Cardiac fibroblast (primary cell): ENCODE data around the gene TAF3.

Experiments used
- DNase-seq, 2 donors: peaks; one replicate each; pipeline versions ENCODE4 v3.0.0 to v3.0.0-alpha.2; 2010; ENCODE audit warnings: low read depth in 2 of 2
- H3K4me3 ChIP-seq, 2 donors: replicated peaks in 1 of 2; 1 replicate in 1 of 2; 2 replicates in 1 of 2; pipeline ENCODE4 v1.5.1; 2011; ENCODE audit warnings: low read depth in 2 of 2, low read length in 2 of 2, mild to moderate bottlenecking in 2 of 2, moderate library complexity in 1 of 2
- TF ChIP-seq, protein P1 (sequence below): IDR thresholded peaks from one replicate; pipeline ENCODE4 v1.5.1; 2011; ENCODE audit warnings: low read depth, mild to moderate bottlenecking, low read length, inconsistent platforms

TAF3 gene

DNA sequence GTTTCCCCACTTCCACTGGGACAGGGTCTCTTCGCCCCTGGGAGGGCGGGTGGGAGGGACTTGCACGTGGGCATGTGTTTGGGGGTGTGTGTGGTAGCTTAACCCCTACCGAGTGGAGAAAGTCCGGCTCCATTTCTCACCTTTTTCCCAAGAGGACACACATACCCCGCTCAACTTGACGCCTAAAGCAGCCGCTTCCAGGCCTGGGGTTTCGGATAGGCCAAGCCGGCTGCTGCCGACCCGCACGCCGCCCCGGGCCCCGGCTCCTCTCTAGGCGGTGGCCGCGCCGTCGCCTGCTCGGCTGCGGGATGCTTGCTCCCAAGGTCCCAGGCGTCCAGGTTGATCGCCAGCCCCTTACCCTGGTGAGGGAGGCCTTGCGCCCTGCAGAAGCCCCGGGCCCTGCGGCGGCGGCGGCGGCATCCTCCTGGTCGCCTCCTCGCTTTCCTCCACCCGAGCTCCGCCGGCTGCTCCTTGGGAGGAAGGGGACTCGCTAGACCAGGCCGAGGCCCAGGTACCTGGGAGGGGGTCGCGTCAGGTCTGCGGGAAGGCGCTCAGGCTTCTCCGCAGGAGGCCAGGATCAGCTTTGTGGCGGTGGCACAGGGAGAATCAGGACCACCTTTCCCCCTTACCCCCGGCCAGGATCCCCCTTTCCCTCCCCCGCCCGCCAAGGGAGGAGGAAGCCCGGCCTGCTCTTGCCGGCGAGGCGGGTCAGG, 233.0 kb downstream of the TAF3 start:
- no peak for DNase-seq
- H3K4me3 ChIP-seq = no peak overlapping the region
- TF ChIP-seq, protein P1, sequence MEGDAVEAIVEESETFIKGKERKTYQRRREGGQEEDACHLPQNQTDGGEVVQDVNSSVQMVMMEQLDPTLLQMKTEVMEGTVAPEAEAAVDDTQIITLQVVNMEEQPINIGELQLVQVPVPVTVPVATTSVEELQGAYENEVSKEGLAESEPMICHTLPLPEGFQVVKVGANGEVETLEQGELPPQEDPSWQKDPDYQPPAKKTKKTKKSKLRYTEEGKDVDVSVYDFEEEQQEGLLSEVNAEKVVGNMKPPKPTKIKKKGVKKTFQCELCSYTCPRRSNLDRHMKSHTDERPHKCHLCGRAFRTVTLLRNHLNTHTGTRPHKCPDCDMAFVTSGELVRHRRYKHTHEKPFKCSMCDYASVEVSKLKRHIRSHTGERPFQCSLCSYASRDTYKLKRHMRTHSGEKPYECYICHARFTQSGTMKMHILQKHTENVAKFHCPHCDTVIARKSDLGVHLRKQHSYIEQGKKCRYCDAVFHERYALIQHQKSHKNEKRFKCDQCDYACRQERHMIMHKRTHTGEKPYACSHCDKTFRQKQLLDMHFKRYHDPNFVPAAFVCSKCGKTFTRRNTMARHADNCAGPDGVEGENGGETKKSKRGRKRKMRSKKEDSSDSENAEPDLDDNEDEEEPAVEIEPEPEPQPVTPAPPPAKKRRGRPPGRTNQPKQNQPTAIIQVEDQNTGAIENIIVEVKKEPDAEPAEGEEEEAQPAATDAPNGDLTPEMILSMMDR = no peak

DNA sequence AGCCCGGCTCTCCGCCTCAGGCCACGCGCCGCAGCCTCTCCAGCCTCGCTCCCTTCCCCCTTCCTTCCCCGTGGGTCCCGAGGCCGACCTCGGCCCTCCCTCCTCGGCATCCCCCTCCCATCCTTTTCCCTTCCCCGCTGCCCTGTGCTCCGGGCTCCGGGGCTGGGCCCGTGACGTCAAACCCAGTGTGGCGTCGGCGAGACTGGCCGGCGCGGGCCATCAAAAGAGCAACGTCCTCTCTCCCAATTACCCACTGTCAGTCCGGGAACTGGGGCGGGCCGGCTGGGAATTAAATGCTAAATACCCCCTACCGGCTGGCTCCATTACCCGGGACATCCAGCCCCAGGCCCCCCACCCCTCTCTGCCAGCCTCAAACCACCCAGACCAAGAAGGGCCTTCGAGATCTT, 233.5 kb downstream of the TAF3 start:
- TF ChIP-seq, protein P1 = no peak
- no peak for DNase-seq
- no peak overlapping the region for H3K4me3 ChIP-seq

DNA sequence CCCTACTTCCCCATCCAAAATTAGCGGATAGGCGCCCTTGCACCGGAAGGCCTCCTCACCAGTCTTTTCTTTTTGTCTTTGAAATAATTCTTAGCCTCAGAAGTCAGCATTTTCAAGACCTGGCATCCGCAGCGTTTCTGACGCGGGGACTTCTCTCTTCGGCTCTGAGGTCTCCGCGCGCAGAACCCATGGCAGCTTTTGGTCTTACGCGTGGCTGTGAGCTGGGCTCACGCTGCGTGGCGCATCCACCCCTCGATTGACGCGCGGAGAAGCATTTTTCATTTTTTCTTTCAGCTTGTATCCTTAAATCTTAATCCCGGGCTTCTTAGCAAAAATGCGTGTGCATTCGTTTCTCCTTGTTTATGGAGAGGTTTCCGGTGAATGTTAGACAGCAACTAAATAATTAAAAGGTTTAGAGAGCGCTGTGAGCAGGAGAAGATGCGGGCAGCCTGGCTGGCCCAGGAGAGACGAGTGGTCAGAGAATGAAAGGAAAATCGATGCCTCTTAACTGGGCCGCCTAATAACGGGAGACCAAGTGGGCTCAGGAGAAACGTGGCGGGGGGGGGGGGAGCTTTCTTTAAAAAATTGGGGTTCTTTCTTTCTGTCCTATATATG, 234.1 kb downstream of the TAF3 start:
- no peak overlapping the region for H3K4me3 ChIP-seq
- TF ChIP-seq, protein P1 = no peak
- DNase-seq = no peak

DNA sequence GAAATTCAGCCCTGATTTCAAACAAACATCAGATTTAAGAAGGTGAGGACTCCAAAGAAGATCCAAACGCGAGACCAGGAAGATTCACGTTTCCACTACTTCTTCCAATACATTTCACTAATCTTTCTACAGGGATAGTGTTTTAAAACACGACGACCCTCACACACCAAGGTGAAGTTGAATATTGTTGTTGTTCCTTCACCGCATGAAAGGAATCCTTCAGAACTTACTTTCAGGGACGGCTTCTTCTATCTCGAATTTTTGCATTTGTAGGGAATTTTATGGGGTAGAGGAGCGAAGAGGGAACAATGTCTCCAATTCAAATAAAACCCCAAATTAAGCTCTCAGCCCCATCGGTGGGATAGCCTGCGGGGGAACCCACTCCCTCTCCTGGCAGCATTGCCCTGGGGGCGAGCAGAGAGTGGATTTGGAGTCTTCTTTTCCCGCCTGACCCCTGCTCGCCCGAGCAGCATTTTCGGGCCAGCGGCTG, 234.7 kb downstream of the TAF3 start:
- no peak for DNase-seq
- no peak overlapping the region for H3K4me3 ChIP-seq
- TF ChIP-seq, protein P1 = no peak

DNA sequence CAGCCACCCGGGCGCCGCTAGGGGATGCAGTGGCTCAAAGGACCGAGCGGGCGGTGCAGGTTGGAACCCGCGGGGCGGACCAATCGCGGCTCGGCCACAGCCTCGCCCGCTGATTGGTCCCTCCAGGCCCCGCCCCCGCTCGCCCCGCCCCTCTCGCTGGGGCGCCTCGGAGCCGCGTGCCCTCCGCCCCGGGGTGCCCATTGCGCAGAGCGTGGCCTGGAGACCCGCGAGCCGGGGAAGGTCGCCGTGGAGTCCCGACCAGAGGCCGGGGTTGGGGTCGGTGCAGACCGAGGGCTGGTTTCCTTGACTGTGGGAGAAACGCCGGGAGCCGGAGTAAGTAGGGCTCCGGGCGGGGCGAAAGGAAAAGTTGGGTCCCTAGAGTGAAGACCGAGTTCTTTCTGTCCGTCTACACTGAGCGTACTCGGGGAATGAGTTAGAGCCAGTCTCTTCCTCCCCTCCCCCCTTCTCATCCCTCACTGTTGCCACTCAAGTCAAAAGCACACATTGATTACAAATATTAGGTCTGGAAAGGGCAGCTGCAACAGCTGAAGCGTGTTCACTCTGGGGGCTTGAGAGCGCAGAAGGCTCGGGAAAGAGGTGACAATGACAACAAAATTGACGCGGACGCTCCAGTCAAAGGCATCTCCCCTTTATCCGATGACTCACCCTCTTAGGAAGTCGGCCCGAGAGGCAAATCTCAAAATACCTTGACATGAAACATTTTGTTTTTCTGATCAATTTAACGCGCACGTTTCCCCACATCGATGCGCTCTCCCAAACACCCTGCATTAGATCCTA, 235.3 kb downstream of the TAF3 start:
- peak; percentile 83 to 86 for DNase-seq
- TF ChIP-seq, protein P1 = peak; percentile 90

DNA sequence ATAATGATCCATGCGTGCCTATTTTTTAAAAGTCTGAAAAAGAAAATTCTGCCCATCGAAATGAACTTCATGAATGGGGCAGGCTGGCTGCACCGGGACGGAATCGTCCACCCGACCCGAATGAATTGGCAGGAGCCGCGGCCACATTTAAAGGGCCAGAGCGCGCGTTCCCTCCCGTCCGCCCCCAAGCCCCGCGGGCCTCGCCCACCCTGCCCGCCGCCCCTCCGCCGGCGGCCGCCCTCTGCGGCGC, 235.9 kb downstream of the TAF3 start:
- H3K4me3 ChIP-seq = peak overlapping the region; percentile 58 to 67
- TF ChIP-seq, protein P1 = no peak
- DNase-seq = peak in 1 of 2 donors; percentile 44

More for the DNA sequence above, 235.3 kb downstream of the TAF3 start:
- H3K4me3 ChIP-seq = peak overlapping the region; percentile 58 to 67
